Measurements from ENCODE around the gene FAAP100. TPM values are rescaled to one million over a fixed set of nuclear protein-coding genes. Genes with fewer than 3 reads are reported as not detected.

Gene FAAP100
- total RNA-seq, 1 donor from 2014 or later, result 39.8 TPM

DNA sequence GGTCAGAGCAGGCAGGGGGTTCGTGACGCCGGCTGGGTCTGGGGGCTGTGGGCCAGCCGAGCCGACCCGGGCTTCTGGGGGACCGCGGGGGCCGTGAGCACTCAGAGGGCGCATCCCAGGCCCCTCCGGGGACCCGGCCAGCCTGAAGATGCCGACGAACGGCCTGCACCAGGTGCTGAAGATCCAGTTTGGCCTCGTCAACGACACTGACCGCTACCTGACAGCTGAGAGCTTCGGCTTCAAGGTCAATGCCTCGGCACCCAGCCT is 23.8 kb downstream of the FAAP100 start:
- Mint-ChIP-seq H3K9me3 (ENCODE audit: low read depth) (no peaks in the 10 kb centered on the region), H3K36me3 (ENCODE audit: low read depth) (no peaks in the 10 kb centered on the region), H3K27me3 (ENCODE audit: low read depth) (no peaks in the 10 kb centered on the region), H3K4me3 (ENCODE audit: unreplicated experiment) (no peak overlapping the region), H3K27ac (ENCODE audit: unreplicated experiment) (no peak overlapping the region), H3K4me1 (ENCODE audit: low read depth) (peaks cover 11% of the 10 kb centered on the region)
- no peak for DNase-seq (ENCODE audit: low spot score)
- TF ChIP-seq, protein P1, sequence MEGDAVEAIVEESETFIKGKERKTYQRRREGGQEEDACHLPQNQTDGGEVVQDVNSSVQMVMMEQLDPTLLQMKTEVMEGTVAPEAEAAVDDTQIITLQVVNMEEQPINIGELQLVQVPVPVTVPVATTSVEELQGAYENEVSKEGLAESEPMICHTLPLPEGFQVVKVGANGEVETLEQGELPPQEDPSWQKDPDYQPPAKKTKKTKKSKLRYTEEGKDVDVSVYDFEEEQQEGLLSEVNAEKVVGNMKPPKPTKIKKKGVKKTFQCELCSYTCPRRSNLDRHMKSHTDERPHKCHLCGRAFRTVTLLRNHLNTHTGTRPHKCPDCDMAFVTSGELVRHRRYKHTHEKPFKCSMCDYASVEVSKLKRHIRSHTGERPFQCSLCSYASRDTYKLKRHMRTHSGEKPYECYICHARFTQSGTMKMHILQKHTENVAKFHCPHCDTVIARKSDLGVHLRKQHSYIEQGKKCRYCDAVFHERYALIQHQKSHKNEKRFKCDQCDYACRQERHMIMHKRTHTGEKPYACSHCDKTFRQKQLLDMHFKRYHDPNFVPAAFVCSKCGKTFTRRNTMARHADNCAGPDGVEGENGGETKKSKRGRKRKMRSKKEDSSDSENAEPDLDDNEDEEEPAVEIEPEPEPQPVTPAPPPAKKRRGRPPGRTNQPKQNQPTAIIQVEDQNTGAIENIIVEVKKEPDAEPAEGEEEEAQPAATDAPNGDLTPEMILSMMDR (IDR thresholded peaks at IDR 0.05), result no peak

DNA sequence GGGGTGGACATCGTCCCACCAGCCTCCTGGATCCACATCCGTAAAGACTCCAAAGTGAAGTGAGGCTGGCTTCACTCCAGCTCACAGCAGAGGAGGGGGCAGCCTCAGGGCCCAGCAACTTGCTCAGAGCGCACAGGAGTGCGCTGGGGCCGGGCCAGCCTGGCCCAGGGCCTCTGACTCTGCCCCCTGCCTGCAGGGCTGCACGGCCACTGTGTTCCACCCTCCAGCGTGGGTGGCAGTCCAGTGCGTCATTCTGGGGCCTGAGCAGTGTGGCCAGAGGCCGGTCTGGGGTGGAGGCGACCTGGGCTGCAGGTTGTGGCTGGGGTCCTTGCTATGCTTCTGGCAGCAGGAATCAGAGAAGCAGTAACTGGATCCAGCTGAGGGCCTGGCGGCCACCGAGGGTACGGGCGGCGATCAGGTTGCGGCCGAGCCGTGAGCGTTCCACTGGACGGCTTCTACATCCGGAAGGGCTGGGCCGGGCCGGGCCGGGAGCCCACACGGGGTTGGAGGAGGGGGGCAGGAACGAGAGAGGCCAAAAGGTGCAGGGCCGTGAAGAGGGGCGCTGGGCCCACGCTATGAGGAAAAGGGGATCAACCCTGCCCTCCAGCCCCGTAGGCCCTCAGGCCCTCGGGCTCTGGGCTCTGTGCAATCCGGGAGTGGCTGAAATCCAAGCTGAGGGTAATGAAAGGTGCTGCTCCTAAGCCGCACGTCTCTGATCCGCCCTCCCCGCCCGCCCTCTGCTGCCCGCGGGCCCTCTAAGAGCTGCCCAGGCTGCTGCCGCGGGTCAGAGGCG is 24.4 kb downstream of the FAAP100 start, which contains the start of gene FSCN2:
Gene FSCN2 (plus strand): TSS at position 787 of the 793 bp plus-strand sequence. CDS start 155 bp downstream, outside the sequence.
- no peak for DNase-seq (ENCODE audit: low spot score)
- H3K9me3 Mint-ChIP-seq (ENCODE audit: low read depth), result no peaks in the 10 kb centered on the region
- H3K36me3 Mint-ChIP-seq (ENCODE audit: low read depth), result no peaks in the 10 kb centered on the region
- TF ChIP-seq, protein P1 (IDR thresholded peaks at IDR 0.05), result peak; percentile 65
- no peak within 1 kb of the TSS for H3K27ac Mint-ChIP-seq (ENCODE audit: unreplicated experiment)
- peaks cover 13% of the 10 kb centered on the region for H3K4me1 Mint-ChIP-seq (ENCODE audit: low read depth)
- H3K4me3 Mint-ChIP-seq (ENCODE audit: unreplicated experiment), result no peak within 1 kb of the TSS
- no peaks in the 10 kb centered on the region for H3K27me3 Mint-ChIP-seq (ENCODE audit: low read depth)

DNA sequence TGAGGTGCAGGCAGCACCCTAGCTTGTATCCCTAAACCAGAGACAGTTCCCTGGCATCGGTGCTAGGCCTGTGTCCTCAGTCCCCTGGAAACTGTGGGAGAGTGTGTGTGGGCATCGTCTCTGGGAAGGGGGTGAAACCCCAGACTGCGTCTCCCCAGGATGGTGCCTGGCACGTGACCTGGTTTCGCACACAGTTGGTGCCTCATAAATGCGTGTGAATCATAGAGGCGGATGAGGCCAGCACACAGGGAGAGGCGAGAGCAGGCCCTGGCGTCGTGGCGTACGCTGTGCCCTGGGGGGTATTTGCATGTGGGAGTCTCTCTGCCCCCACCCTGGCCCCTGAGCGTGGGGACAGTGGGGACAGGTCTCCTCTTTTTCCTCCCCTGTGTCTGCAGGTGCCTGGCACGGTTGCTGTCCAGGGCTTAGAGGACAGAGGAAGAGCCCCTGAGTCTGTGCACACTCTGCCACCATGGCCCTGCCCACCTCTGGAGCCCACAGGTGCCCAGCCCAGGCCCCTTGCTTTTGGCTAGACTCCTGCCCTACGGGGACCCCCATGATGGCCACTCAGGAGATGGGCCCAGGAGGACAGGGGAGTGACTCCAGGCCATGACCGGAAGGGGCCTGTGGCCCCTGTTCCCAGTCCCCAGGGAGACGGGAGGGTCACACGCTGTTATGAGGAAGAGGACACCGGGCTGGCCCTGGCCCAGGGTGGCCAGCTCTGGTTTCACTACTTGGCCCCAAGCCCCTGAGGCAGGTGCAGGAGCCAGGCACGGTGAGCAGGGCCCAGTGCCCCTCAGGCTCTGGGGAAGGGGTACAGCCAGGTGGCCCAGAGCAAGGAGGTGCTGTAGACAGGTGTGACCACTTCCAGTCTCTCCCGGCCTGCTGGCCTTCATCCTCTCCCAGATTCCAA is 25.2 kb downstream of the FAAP100 start:
- H3K4me3 Mint-ChIP-seq (ENCODE audit: unreplicated experiment), result no peak overlapping the region
- TF ChIP-seq, protein P1 (IDR thresholded peaks at IDR 0.05), result no peak
- no peak overlapping the region for H3K27ac Mint-ChIP-seq (ENCODE audit: unreplicated experiment)
- H3K9me3 Mint-ChIP-seq (ENCODE audit: low read depth), result no peaks in the 10 kb centered on the region
- H3K4me1 Mint-ChIP-seq (ENCODE audit: low read depth), result peaks cover 13% of the 10 kb centered on the region
- no peak for DNase-seq (ENCODE audit: low spot score)
- H3K27me3 Mint-ChIP-seq (ENCODE audit: low read depth), result no peaks in the 10 kb centered on the region
- no peaks in the 10 kb centered on the region for H3K36me3 Mint-ChIP-seq (ENCODE audit: low read depth)

DNA sequence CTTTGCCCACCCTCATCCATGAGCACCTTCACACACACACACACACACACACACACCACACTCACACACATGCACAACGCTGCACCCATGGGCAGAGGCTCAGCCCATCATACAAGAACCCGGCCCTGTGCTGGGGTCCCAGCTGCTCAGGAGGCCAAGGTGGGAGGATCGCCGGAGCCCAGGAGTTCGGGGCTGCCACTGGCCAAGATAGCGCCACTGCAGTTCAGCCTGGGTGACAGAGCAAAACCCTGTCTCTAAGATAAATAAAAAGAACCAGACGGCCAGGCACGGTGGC is 27.3 kb downstream of the FAAP100 start:
- Mint-ChIP-seq H3K27me3 (ENCODE audit: low read depth) (no peaks in the 10 kb centered on the region), H3K36me3 (ENCODE audit: low read depth) (no peaks in the 10 kb centered on the region), H3K4me3 (ENCODE audit: unreplicated experiment) (no peak overlapping the region), H3K27ac (ENCODE audit: unreplicated experiment) (no peak overlapping the region), H3K9me3 (ENCODE audit: low read depth) (no peaks in the 10 kb centered on the region), H3K4me1 (ENCODE audit: low read depth) (peaks cover 15% of the 10 kb centered on the region)
- TF ChIP-seq, protein P1 (IDR thresholded peaks at IDR 0.05), result no peak
- no peak for DNase-seq (ENCODE audit: low spot score)

DNA sequence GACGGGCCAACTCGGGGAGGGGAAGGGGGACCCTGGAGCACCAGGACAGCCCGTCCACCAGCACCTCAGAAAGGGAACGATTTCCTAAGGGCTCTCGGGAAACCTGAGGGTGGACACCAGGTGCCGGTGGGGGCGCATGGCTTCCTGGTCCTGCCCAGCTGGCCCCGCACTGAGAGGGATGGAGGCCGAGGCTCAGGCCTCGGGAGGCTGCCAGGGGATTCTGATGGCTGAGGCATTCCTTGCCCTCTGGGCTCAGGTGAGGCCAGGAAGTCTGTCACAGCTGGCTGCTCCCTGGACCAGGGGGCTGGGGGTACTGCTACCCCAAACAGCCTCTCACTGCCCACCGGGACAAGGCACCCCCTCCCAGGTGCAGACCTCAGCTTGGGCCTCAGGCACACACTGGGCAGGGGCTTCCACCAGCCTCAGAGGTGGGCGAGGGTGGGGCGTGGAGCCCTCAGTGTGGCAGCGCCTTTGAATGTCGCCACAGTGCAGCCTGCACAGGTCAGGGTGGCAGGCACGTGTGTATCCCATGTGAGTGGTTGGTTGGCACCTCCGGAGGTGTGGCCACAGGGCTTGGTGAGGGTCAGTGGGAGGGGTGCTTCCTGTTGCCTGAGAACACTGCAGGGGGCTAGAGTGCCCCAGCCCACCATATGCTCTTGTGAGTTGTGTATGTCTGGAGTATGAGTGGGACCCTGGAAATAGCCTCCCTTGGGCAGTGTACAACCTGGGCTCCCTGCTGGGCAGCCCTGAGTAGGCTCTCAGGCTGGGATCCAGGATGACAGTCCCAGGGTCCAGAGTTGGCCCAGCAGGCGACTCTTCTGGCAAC is 27.9 kb downstream of the FAAP100 start:
- H3K9me3 Mint-ChIP-seq (ENCODE audit: low read depth), result no peaks in the 10 kb centered on the region
- TF ChIP-seq, protein P1 (IDR thresholded peaks at IDR 0.05), result no peak
- peaks cover 15% of the 10 kb centered on the region for H3K4me1 Mint-ChIP-seq (ENCODE audit: low read depth)
- H3K27ac Mint-ChIP-seq (ENCODE audit: unreplicated experiment), result no peak overlapping the region
- H3K36me3 Mint-ChIP-seq (ENCODE audit: low read depth), result no peaks in the 10 kb centered on the region
- no peak overlapping the region for H3K4me3 Mint-ChIP-seq (ENCODE audit: unreplicated experiment)
- no peaks in the 10 kb centered on the region for H3K27me3 Mint-ChIP-seq (ENCODE audit: low read depth)
- DNase-seq (ENCODE audit: low spot score), result no peak

Data from chondrocyte (in vitro differentiated cells).